Measurements from ENCODE around the gene CH25H. TPM values are rescaled to one million over a fixed set of nuclear protein-coding genes. Genes with fewer than 3 reads are reported as not detected.
"Not testable (repeated sequence)": the region's sequence is repeated elsewhere in the genome, so short reads cannot be mapped to it uniquely, and the experiment has no call there.

Gene CH25H
- total RNA-seq (1 to 10 TPM in 3 of 4 donors, not detected in 1; 1.4 to 6.7 (median 2.1) TPM), polyA plus RNA-seq (1 to 10 TPM in 1 of 3 donors, under 1 TPM in 1, not detected in 1; 0.60 to 3.2 TPM)

- peak within 1 kb of the TSS; percentile 43 to 55 (median 46) for H3K4me3 ChIP-seq
- TF ChIP-seq EP300 (IDR thresholded peaks at IDR 0.05) (peak in 2 of 4 donors; percentile 20 to 65), POLR2AphosphoS5 (IDR thresholded peaks at IDR 0.05) (peak; percentile 27 to 79 (median 49)), CTCF (IDR thresholded peaks at IDR 0.05) (no peak), POLR2A (IDR thresholded peaks at IDR 0.05) (no peak)
- no peaks in the 10 kb centered on the region for H3K9me3 ChIP-seq
- H3K36me3 ChIP-seq, result no peaks in the 10 kb centered on the region
- peaks cover 4 to 52% (median 6%) of the 10 kb centered on the region in 3 donors for H3K27me3 ChIP-seq
- WGBS, 2 donors, result 0 to 1% methylated on average over 28 of the region's 28 CpGs
- peak within 1 kb of the TSS; percentile 50 to 80 (median 63) for H3K27ac ChIP-seq
- peak; percentile 92 for DNase-seq
- peaks cover 0 to 20% (median 14%) of the 10 kb centered on the region in 4 donors for H3K4me1 ChIP-seq
- intact Hi-C loops (cut with DNase I), result no loop called here
These were observed at the start of gene CH25H for GRCh38 chr10:89207181-89207800. CH25H (minus strand) TSS chr10:89207317; CDS start chr10:89207292, 25 bp downstream.

- 79 to 83% methylated on average over 3 of the region's 3 CpGs for WGBS, 2 donors
- Histone ChIP-seq H3K4me1 (peaks cover 0 to 12% (median 4%) of the 10 kb centered on the region in 4 donors), H3K36me3 (no peaks in the 10 kb centered on the region), H3K27me3 (no peaks in the 10 kb centered on the region), H3K9me3 (no peaks in the 10 kb centered on the region), H3K4me3 (no peak overlapping the region), H3K27ac (peak overlapping the region in 2 of 4 donors; percentile 22 to 23)
- intact Hi-C loops (cut with DNase I), result loop anchor here (5.0 to 10.0 kb wide), 3 partner anchors 156 to 448 kb away; partner anchors contain the start of genes IFIT5, KIF20B and PANK1
- TF ChIP-seq POLR2A (IDR thresholded peaks at IDR 0.05), result no peak
- TF ChIP-seq EP300 (IDR thresholded peaks at IDR 0.05), result no peak
- TF ChIP-seq CTCF (IDR thresholded peaks at IDR 0.05), result no peak
- no peak for TF ChIP-seq POLR2AphosphoS5 (IDR thresholded peaks at IDR 0.05)
- DNase-seq, result no peak
These were observed 49.2 kb upstream of the CH25H start for GRCh38 chr10:89256340-89256739.

- Histone ChIP-seq H3K4me1 (peaks cover 0 to 12% (median 6%) of the 10 kb centered on the region in 4 donors), H3K9me3 (no peaks in the 10 kb centered on the region), H3K27ac (peak overlapping the region in 2 of 4 donors; percentile 22 to 23), H3K27me3 (no peaks in the 10 kb centered on the region), H3K4me3 (no peak overlapping the region), H3K36me3 (no peaks in the 10 kb centered on the region)
- intact Hi-C loops (cut with DNase I), result loop anchor here (5.0 to 10.0 kb wide), 3 partner anchors 157 to 449 kb away; partner anchors contain the start of genes IFIT5, KIF20B and PANK1
- TF ChIP-seq POLR2A (IDR thresholded peaks at IDR 0.05) (no peak), POLR2AphosphoS5 (IDR thresholded peaks at IDR 0.05) (no peak), EP300 (IDR thresholded peaks at IDR 0.05) (no peak), CTCF (IDR thresholded peaks at IDR 0.05) (no peak)
- no peak for DNase-seq
These were observed 48.7 kb upstream of the CH25H start for GRCh38 chr10:89255793-89256192.

GRCh38 chr10:89255091-89255579, 48.0 kb upstream of the CH25H start:
- peaks cover 0 to 11% (median 8%) of the 10 kb centered on the region in 4 donors for H3K4me1 ChIP-seq
- intact Hi-C loops (cut with DNase I), result loop anchor here (5.0 to 10.0 kb wide), 3 partner anchors 157 to 450 kb away; partner anchors contain the start of genes IFIT5, KIF20B and PANK1
- H3K27me3 ChIP-seq, H3K36me3 ChIP-seq, H3K4me3 ChIP-seq, DNase-seq, H3K9me3 ChIP-seq, H3K27ac ChIP-seq: not testable (repeated sequence)
- 59 to 81% methylated on average over 2 of the region's 2 CpGs for WGBS, 2 donors

GRCh38 chr10:89252225-89252585, 45.1 kb upstream of the CH25H start:
- H3K4me3 ChIP-seq, result peak overlapping the region in 3 of 4 donors; percentile 90 to 99 (median 95)
- H3K27me3 ChIP-seq, result no peaks in the 10 kb centered on the region
- 75 to 93% methylated on average over 2 of the region's 2 CpGs for WGBS, 2 donors
- peaks cover 0 to 11% (median 8%) of the 10 kb centered on the region in 4 donors for H3K4me1 ChIP-seq
- TF ChIP-seq EP300 (IDR thresholded peaks at IDR 0.05), result no peak
- no peak for TF ChIP-seq POLR2A (IDR thresholded peaks at IDR 0.05)
- TF ChIP-seq CTCF (IDR thresholded peaks at IDR 0.05), result no peak
- TF ChIP-seq POLR2AphosphoS5 (IDR thresholded peaks at IDR 0.05), result no peak
- DNase-seq, result no peak
- H3K9me3 ChIP-seq, result no peaks in the 10 kb centered on the region
- peak overlapping the region; percentile 80 to 94 (median 86) for H3K27ac ChIP-seq
- intact Hi-C loops (cut with DNase I), result loop anchor here (10.0 kb wide), 2 partner anchors 393 to 453 kb away; partner anchors contain the start of genes KIF20B and PANK1
- no peaks in the 10 kb centered on the region for H3K36me3 ChIP-seq
